IMR-90 (cell line): ENCODE measurements around the gene AHSG. TPM values are rescaled to one million over a fixed set of nuclear protein-coding genes. Genes with fewer than 3 reads are reported as not detected.

Experiments
- ATAC-seq: fragments of 200-7000 bp; cut with Tn5 transposase; 2 replicates; pipeline ENCODE4 v1.9.1; 2020; ENCODE audit warnings: low read depth, mild to moderate bottlenecking, moderate library complexity
- BruUV-seq: library from RNA; stranded (reverse); fragments of 400-500 nt; replicated peaks from 2 replicates; lab custom pipeline; 2021; lab: Mats Ljungman, UMichigan
- CTCF ChIA-PET: fragments of 300-600 bp; formaldehyde crosslinking; extraction: SDS; loops from one replicate; lab custom pipeline; 2021; ENCODE audit warnings: antibody characterized with exemption; lab: Yijun Ruan, JAX
- POLR2A ChIA-PET: fragments of 300-600 bp; sonication (Branson Sonifier 250); formaldehyde crosslinking; loops from one replicate; lab custom pipeline; 2022; ENCODE audit warnings: antibody characterized with exemption; ENCODE audit not compliant: unreplicated experiment; lab: Charles Lee
- DNase-seq: peaks from one replicate; pipeline ENCODE4 v3.0.0; 2013
- H2AFZ ChIP-seq: replicated peaks from 2 replicates; pipeline ENCODE3; 2013; ENCODE audit warnings: low read length, mild to moderate bottlenecking; ENCODE audit not compliant: poor library complexity
- H2AK5ac ChIP-seq: 2 replicates; pipeline ENCODE4 v1.6.1; 2013; ENCODE audit warnings: low read depth, low read length, inconsistent platforms
- H2AK9ac ChIP-seq: replicated peaks from 2 replicates; pipeline ENCODE3; 2013; ENCODE audit warnings: mild to moderate bottlenecking, low read depth, low read length, moderate library complexity; ENCODE audit not compliant: poor library complexity
- H2BK120ac ChIP-seq: 2 replicates; pipeline ENCODE4 v1.6.1; 2013; ENCODE audit warnings: low read depth, low read length, inconsistent platforms
- H2BK15ac ChIP-seq: 3 replicates; pipeline ENCODE4 v1.6.1; 2013; ENCODE audit warnings: low read depth, low read length, inconsistent platforms
- H2BK20ac ChIP-seq: 2 replicates; pipeline ENCODE4 v1.6.1; 2013; ENCODE audit warnings: low read depth, mild to moderate bottlenecking, inconsistent platforms, low read length, moderate library complexity
- H2BK5ac ChIP-seq: 2 replicates; pipeline ENCODE4 v1.6.1; 2013; ENCODE audit warnings: mild to moderate bottlenecking, low read depth, low read length, inconsistent platforms; ENCODE audit not compliant: poor library complexity, severe bottlenecking
- H3K14ac ChIP-seq: replicated peaks from 2 replicates; pipeline ENCODE4 v1.6.1; 2013; ENCODE audit warnings: low read depth, low read length, inconsistent platforms
- H3K18ac ChIP-seq: 2 replicates; pipeline ENCODE4 v1.6.1; 2013; ENCODE audit warnings: low read depth, low read length, control low read depth
- H3K23ac ChIP-seq: 2 replicates; pipeline ENCODE4 v1.6.1; 2013; ENCODE audit warnings: low read depth, low read length, inconsistent platforms
- H3K27ac ChIP-seq: 2 replicates; pipeline ENCODE4 v1.5.1; 2013; ENCODE audit warnings: mild to moderate bottlenecking, control low read depth, low read length; ENCODE audit not compliant: insufficient read depth
- H3K27me3 ChIP-seq: 2 replicates; pipeline ENCODE4 v1.6.1; 2013; ENCODE audit warnings: low read length; ENCODE audit not compliant: control insufficient read depth, insufficient read depth
- H3K36me3 ChIP-seq: 2 replicates; pipeline ENCODE4 v1.6.1; 2013; ENCODE audit warnings: low read length, mixed read lengths; ENCODE audit not compliant: control insufficient read depth, insufficient read depth
- H3K4ac ChIP-seq: 2 replicates; pipeline ENCODE4 v1.6.1; 2013; ENCODE audit warnings: low read depth, low read length, inconsistent platforms
- H3K4me1 ChIP-seq: 2 replicates; pipeline ENCODE4 v1.6.1; 2013; ENCODE audit warnings: low read length, mixed read lengths; ENCODE audit not compliant: control insufficient read depth, insufficient read depth
- H3K4me2 ChIP-seq: 2 replicates; pipeline ENCODE4 v1.6.1; 2013; ENCODE audit warnings: low read depth, mild to moderate bottlenecking, control low read depth, low read length, moderate library complexity
- H3K4me3 ChIP-seq: 2 replicates; pipeline ENCODE4 v1.5.1; 2013; ENCODE audit warnings: low read depth, mild to moderate bottlenecking, control low read depth, low read length, moderate library complexity; ENCODE audit not compliant: insufficient read depth
- H3K56ac ChIP-seq: 2 replicates; pipeline ENCODE4 v1.6.1; 2013; ENCODE audit warnings: low read length, inconsistent platforms; ENCODE audit not compliant: insufficient read depth; ENCODE audit errors: extremely low read depth
- H3K79me1 ChIP-seq, 2 experiments: 2 replicates each; pipeline ENCODE4 v1.6.1; 2013; ENCODE audit warnings: low read length in 2 of 2, inconsistent platforms in 1 of 2, low read depth in 1 of 2
- H3K9ac ChIP-seq: 2 replicates; pipeline ENCODE4 v1.6.1; 2013; ENCODE audit warnings: low read depth, low read length, control low read depth
- H3K9me1 ChIP-seq: 2 replicates; pipeline ENCODE4 v1.6.1; 2013; ENCODE audit warnings: low read length, inconsistent platforms; ENCODE audit not compliant: insufficient read depth
- H3K9me3 ChIP-seq: 2 replicates; pipeline ENCODE4 v1.6.1; 2013; ENCODE audit warnings: low read length; ENCODE audit not compliant: control insufficient read depth, insufficient read depth
- H4K20me1 ChIP-seq: 2 replicates; pipeline ENCODE4 v1.6.1; 2013; ENCODE audit warnings: low read length, inconsistent platforms; ENCODE audit not compliant: insufficient read depth
- H4K5ac ChIP-seq: 2 replicates; pipeline ENCODE4 v1.6.1; 2013; ENCODE audit warnings: mild to moderate bottlenecking, low read depth, low read length, control low read depth
- H4K8ac ChIP-seq, 2 experiments: 2 replicates each; pipeline ENCODE4 v1.6.1; 2013; ENCODE audit warnings: low read depth in 2 of 2, low read length in 2 of 2, control low read depth in 1 of 2, inconsistent platforms in 1 of 2
- H4K91ac ChIP-seq: 2 replicates; pipeline ENCODE4 v1.6.1; 2013; ENCODE audit warnings: low read depth, low read length, inconsistent platforms; ENCODE audit not compliant: insufficient read depth
- BHLHE40 ChIP-seq: fragments of 150-350 bp; IDR thresholded peaks from 2 replicates; pipeline ENCODE4 v1.6.1; 2016; ENCODE audit warnings: mild to moderate bottlenecking, low read depth, low read length
- MAFK ChIP-seq: IDR thresholded peaks from 2 replicates; pipeline ENCODE4 v1.6.1; 2012; ENCODE audit warnings: low read depth, low read length, improper control_type of control experiment
- MXI1 ChIP-seq: IDR thresholded peaks from 2 replicates; pipeline ENCODE4 v1.6.1; 2012; ENCODE audit warnings: low read depth, mild to moderate bottlenecking, low read length, moderate library complexity, borderline replicate concordance
- NFE2L2 ChIP-seq: fragments of 150-350 bp; IDR thresholded peaks from 2 replicates; pipeline ENCODE4 v1.6.1; 2016; ENCODE audit warnings: low read depth, mild to moderate bottlenecking, low read length
- RAD21 ChIP-seq: IDR thresholded peaks from 2 replicates; pipeline ENCODE4 v1.6.1; 2012; ENCODE audit warnings: low read length, improper control_type of control experiment
- WGBS, 2 experiments: methylation state at CpG; one replicate each; pipeline versions ENCODE4 v1.1.5 to v1.1.7; 2013; ENCODE audit warnings: missing lambda C conversion rate in 2 of 2; ENCODE audit not compliant: insufficient read length in 1 of 2; ENCODE audit errors: extremely low coverage in 2 of 2; 5-methylcytosine and 5-hydroxymethylcytosine counted together
- dilution Hi-C: fragments of 300-500 bp; cut with HindIII; formaldehyde crosslinking; loops from one replicate; pipeline ENCODE4 v1.14.3; 2018; ENCODE audit warnings: low sequenced_read_pairs; ENCODE audit not compliant: unreplicated experiment
- in situ Hi-C: fragments of 300-500 bp; cut with MboI; formaldehyde crosslinking; loops from 3 replicates; pipeline ENCODE4 v1.14.3; 2019; ENCODE audit warnings: low sequenced_read_pairs, inconsistent platforms, mixed read lengths
- intact Hi-C: fragments of 100-400 bp; cut with micrococcal nuclease; formaldehyde crosslinking; loops from 2 replicates; pipeline ENCODE4 v1.10.0; 2022
- polyA plus RNA-seq, 3 experiments: library from polyadenylated mRNA; depleted of rRNA; stranded (reverse); fragments of >200 nt; gene quantifications; 2 replicates each; pipeline ENCODE4 v1.2.3, GENCODE V29; 2012; ENCODE audit warnings: low replicate concordance in 1 of 3
- total RNA-seq: library from RNA; depleted of rRNA; stranded (reverse); fragments of >200 nt; gene quantifications from 2 replicates; pipeline ENCODE4 v1.2.3, GENCODE V29; 2012
- TF ChIP-seq, protein P1 (sequence below): fragments of 150-350 bp; IDR thresholded peaks from 2 replicates; pipeline ENCODE4 v1.6.1; 2017; ENCODE audit warnings: mild to moderate bottlenecking, antibody characterized with exemption, low read length, low read depth
- TF ChIP-seq, protein P2 (sequence below): fragments of 150-350 bp; IDR thresholded peaks from 2 replicates; pipeline ENCODE4 v1.6.1; 2016; ENCODE audit warnings: low read depth, mild to moderate bottlenecking, low read length, moderate library complexity, borderline replicate concordance

AHSG gene
- total and polyA plus RNA-seq, 2 of the 4 experiments (the other 2 are of a cell fraction) = not detected

DNA sequence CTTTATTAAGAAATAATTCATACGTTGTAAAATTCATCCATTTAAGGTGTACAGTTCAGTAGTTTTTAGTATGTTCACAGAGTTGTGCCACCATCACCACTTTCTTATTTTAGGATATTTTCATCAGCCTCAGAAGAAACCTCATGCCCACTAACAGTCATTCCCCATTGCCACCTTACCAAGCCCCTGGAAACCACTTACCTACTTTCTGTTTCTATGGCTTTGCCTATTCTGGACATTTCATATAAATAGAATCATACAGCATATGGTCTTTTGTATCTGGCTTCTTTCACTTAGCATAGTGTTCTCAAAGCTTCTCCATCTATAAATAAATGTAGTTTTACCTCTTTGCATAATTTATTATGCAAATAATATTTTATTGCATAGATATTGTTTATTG, 34.0 kb downstream of the AHSG start:
- no peaks in the 10 kb centered on the region for H3K4me1 ChIP-seq
- no peak overlapping the region for H3K18ac ChIP-seq
- no peak overlapping the region for H4K91ac ChIP-seq
- H3K79me1 ChIP-seq = no peaks in the 10 kb centered on the region
- BruUV-seq = no TSS peak
- WGBS, 2 experiments = no CpG with 5 or more reads among the region's 1 CpG
- dilution Hi-C loops = no loop called here
- no peak overlapping the region for H2AK5ac ChIP-seq
- no peak overlapping the region for H3K4me3 ChIP-seq
- H3K9me1 ChIP-seq = no peaks in the 10 kb centered on the region
- H2AK9ac ChIP-seq = no peak overlapping the region
- in situ Hi-C loops = no loop called here
- H3K4me2 ChIP-seq = no peak overlapping the region
- H4K8ac ChIP-seq = no peak overlapping the region
- no peak overlapping the region for H4K5ac ChIP-seq
- H2BK120ac ChIP-seq = no peak overlapping the region
- intact Hi-C loops = no loop called here
- no peak overlapping the region for H3K56ac ChIP-seq
- POLR2A ChIA-PET = no interaction called here
- no peak overlapping the region for H2BK5ac ChIP-seq
- TF ChIP-seq NFE2L2 (no peak), RAD21 (no peak), MXI1 (no peak), BHLHE40 (no peak), MAFK (no peak)
- TF ChIP-seq, protein P1, sequence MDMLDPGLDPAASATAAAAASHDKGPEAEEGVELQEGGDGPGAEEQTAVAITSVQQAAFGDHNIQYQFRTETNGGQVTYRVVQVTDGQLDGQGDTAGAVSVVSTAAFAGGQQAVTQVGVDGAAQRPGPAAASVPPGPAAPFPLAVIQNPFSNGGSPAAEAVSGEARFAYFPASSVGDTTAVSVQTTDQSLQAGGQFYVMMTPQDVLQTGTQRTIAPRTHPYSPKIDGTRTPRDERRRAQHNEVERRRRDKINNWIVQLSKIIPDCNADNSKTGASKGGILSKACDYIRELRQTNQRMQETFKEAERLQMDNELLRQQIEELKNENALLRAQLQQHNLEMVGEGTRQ = no peak
- TF ChIP-seq, protein P2, sequence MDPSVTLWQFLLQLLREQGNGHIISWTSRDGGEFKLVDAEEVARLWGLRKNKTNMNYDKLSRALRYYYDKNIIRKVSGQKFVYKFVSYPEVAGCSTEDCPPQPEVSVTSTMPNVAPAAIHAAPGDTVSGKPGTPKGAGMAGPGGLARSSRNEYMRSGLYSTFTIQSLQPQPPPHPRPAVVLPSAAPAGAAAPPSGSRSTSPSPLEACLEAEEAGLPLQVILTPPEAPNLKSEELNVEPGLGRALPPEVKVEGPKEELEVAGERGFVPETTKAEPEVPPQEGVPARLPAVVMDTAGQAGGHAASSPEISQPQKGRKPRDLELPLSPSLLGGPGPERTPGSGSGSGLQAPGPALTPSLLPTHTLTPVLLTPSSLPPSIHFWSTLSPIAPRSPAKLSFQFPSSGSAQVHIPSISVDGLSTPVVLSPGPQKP = no peak
- H3K9ac ChIP-seq = no peak overlapping the region
- no peak overlapping the region for H3K27ac ChIP-seq
- peaks cover 13% of the 10 kb centered on the region for H3K27me3 ChIP-seq
- no peaks in the 10 kb centered on the region for H3K9me3 ChIP-seq
- no peak overlapping the region for H2AFZ ChIP-seq
- ATAC-seq = no peak
- H2BK15ac ChIP-seq = no peak overlapping the region
- no peak overlapping the region for H3K23ac ChIP-seq
- CTCF ChIA-PET = no interaction called here
- H3K14ac ChIP-seq = no peak overlapping the region
- no peak overlapping the region for H2BK20ac ChIP-seq
- DNase-seq = no peak
- H4K20me1 ChIP-seq = no peaks in the 10 kb centered on the region
- no peak overlapping the region for H3K4ac ChIP-seq
- no peaks in the 10 kb centered on the region for H3K36me3 ChIP-seq
